HG03439 (cell line): ENCODE measurements around the gene WNK4.
"Not testable (repeated sequence)": the region's sequence is repeated elsewhere in the genome, so short reads cannot be mapped to it uniquely, and the experiment has no call there.

Source experiments
- ATAC-seq: cut with Tn5 transposase; IDR thresholded peaks from one replicate; pipeline ENCODE4 v1.9.1; 2021; ENCODE audit warnings: mild to moderate bottlenecking, moderate library complexity; ENCODE audit not compliant: unreplicated experiment

Gene WNK4

DNA sequence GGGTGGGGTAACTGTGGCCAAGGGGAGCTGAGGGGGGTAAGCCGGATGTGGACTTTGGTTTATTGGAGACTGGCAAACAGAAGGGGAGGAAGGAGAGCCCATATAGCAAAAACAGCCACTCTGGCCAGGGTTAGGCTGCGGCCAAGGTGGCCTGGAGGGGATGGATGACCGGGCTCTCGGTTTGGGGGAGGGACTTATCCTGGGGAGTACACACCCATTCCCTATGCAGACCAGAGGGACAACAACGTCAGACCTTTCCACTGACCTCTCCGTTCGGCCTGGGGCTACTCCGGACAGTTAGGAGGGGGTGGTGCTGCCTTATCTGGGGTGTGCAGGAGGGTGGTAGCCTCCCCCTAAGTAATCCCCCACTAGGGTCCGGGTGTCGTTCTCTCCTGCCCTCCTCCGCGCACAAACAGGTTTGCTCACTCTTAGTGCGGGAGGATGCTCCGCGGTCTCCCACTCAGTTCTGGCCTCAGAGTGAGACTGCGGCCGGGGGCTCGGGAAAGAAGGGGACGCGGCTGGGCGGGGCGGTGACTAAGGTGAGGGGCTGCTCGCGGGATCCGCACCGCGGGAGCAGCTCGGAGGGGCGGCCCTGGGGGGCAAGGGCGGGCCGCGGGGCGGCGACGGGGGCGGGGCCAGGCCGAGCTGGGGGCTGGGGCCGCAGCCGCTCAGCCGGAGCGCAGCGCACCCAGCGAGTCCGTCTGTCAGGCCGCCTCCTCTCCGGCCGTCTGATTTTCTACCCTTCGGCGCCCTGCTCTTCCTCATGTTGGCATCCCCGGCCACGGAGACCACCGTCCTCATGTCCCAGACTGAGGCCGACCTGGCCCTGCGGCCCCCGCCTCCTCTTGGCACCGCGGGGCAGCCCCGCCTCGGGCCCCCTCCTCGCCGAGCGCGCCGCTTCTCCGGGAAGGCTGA is at the start of gene WNK4:
TSS of gene WNK4 (plus strand) at position 675 of the 915 bp plus-strand sequence. CDS start at position 764, 89 bp downstream.
- ATAC-seq: no peak

DNA sequence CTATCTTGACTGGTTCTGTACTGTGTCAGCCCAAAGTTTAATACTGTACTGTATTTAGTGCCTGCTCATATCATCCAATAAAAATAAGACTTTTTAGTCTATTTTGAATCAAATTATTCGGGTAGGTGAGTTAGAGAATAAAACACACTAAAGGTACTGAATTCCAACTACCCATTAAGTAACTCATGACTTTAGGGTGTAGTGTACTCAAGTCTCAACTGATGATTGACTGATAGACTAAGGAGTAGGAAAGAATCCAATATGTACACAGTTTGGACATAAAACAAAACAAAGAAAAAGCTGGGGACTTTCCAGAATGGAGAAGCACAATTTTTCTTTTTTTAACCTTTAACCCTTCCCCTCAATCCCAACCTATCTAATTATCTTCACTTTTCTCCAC is 39.7 kb upstream of the WNK4 start:
- ATAC-seq: no peak

DNA sequence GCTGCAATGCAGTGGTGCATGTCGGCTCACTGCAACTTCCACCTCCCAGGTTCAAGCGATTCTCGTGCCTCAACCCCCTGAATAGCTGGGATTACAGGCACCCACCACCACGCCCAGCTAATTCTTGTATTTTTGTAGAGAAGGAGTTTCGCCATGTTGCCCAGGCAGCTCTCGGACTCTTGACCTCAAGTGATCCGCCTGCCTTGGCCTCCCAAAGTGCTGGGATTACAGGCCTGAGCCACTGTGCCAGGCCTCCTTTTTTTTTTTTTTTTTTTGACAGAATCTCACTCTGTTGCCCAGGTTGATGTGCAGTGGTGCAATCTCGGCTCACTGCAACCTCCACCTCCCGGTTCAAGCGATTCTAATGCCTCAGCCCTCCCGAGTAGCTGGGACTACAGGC is 37.5 kb upstream of the WNK4 start:
- not testable (repeated sequence) for ATAC-seq

DNA sequence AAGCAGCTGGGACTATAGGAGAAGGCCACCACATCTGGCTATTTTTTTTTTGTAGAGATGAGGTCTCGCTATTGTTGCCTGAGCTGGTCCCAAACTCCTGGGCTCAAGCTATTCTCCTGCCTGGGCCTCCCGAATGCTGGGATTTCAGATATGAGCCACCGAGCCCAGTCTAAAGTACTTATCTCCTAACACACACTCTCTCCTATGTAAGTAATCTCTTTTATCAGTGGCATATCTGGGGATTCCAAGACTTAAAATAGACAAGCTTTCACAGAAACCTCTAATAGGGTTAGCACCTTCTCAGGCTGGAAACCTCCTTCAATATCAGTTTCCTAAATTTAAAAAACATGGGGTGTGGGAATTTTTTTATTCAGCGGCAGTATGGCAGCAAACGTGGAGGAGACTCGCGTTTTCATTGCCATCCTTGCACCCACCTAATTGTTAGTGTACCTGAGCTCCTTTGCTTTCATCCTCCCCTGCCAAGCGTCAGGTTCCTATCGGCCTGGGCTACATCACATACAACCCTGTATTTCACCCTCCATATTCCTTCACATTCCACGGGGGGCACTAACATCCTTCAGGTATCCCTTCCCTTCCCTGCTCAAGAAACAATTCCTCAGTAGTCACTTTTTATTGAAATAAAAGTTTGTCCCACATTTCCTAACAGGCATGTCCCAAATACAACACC is 36.7 kb upstream of the WNK4 start:
- ATAC-seq: no peak

DNA sequence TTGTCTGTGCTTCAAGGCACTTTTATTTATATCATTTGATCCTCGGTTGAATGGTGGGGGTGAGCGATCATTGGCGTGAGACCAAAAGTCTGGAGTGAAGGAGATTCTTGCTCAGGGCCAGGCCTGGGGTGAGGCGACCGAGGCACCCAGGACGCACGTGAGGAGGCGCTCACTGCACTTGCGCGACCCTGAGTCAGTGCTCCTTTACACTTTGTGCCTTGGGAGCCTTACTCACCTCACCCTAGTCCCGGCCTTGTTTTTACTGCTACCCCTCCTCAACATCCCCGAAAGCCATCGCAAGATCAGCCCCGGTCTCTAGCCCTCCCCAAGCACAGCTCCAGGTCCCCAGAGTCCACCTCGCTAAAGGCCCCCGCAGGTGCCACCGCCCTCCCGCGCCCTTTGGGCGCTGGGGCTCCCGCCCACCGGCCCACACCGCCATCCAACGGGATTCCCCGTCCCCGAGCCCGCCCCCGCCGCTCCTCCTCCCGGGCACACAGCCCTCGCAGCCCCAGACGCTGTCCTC is 36.1 kb upstream of the WNK4 start:
- peak; percentile 56 for ATAC-seq

DNA sequence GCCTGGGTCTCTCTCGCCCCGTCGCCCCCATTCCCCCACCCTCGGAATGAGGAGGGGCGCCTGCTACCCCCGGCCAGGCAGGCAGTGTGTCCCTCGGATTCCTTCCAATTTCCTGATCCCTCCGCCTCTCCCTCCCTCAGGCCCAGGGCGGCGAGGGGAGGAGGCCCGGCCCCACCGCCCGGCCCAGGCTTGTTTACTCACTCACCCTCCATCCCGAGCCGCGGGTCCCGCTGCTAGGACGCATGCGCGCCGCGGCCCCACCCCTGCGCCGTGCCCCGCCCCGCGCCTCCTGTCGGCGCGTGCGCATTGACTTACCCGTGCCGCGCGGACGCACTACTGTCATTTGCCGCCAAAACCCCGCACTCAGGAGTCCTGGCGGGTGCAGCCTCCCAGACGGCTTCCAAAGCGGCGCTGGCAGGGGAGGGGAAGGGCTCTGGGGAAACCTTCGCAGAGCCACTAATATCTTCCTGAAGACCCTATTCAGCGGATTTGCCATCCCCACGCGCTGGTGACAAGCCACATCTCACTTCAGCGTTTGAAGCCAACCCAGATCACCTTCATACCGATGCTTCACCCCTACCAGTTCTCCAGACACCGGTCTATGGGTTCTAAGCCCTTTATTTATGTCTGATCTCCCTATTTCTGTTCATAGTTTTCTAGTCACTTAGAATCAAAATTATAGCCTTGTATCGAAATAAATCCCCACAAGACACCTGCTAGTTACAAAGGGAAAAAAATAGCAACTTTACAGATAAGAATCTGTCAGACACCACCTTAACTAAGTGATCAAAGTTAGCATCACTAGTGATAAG is 35.4 kb upstream of the WNK4 start, which contains the start of gene EZH1:
TSS of gene EZH1 (minus strand) at position 235 of the 812 bp plus-strand sequence. CDS start 16,099 bp downstream, outside the sequence.
- peak; percentile 79 for ATAC-seq

DNA sequence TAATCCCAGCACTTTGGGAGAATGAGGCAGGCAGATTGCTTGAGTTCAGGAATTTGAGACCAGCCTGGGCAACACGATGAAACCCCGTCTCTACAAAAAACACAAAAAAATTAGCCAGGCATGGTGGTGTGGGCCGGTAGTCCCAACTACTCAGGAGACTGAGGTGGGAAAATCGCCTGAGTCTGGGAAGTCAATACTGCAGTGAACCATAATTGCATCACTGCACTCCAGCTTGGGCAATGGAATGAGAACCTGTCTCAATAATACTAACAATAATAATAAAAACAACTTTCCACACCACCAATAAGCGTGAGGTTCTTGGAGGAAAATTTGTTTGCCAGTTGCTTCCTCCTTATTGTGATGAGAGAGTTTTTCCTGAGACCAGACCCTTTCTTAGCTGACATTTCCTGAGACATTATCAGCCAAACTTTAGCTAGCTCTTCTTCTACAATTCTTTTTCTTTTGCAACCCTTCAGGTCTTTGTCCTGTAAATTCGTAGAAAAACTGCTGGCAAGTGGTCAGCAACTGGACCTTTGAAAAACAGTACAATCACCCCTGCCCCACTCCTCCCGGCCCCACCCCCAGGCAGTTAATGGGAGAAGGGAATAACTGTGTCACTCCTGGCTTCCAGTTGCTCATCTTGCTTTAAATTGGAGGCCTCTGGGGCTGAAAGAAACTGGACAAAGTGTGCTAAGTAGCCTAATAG is 32.1 kb upstream of the WNK4 start:
- ATAC-seq: no peak

DNA sequence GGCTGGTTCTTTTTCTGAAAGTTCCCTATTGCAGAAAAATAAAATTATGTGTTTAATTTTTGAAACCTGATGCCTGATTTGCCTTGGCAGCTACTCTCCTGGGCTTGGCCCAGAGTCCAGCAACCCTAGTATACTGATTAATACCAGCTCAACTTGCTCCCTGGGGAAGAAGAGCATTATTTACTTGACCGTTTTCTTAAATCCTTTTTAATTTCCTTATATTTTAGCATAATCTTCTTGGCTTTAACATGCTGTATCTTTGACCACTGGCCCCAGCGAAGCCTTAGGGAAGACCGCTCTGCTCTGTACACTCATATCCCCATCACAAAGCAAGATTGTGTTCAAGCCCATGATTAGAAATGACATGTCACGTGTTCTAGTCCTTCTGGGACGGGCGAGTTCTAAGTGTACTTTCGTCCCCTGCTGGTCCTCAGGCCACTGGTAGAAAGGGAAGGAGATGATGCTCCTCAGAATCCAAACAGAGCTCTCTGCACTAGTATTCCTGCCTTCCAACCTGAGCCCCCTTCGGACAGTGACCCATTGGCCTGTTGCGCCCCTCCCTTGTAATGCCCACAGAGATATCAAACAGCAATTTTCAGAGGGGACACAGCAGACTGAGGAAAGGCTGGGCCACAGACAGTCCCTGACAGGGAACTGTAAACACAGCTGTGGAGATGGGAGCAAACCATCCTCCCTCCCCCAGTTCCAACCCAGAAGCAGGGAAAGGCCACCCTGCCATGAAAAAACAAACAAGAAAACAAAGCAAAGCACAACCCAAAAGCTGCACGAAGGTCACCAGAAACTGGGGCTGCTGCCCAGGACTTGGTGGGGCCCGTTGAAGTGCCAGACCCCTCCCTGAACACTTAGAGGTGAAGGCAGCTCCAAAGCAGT is 31.3 kb upstream of the WNK4 start:
- no peak for ATAC-seq

DNA sequence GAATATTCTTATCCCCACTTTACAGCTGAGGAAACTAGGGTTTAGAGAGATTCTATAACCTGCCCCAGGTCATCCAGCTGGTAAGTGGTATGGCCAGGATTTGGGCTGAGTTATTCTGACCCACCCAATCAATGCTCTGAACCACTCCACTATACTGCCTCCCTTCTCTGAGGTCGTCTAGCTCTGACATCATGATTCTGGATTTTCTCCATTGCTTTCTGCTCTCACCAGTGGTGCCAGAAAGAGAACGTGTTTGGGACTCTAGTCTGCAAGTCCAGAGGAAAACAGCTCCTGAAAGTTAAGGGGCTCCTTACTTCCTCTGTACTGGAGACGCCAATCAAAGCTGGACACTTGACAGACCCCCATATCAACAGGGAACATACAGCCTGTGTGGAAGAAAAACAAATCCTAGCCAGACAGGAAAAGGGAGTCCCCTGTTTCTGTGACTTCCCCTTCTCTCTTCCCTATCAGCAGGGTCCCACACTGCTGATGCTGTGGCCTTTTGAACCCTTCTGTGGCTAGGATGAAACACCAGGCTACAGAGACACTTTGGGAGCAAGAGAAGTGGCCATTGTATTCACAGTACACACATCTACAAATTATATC is 29.6 kb upstream of the WNK4 start:
- no peak for ATAC-seq

DNA sequence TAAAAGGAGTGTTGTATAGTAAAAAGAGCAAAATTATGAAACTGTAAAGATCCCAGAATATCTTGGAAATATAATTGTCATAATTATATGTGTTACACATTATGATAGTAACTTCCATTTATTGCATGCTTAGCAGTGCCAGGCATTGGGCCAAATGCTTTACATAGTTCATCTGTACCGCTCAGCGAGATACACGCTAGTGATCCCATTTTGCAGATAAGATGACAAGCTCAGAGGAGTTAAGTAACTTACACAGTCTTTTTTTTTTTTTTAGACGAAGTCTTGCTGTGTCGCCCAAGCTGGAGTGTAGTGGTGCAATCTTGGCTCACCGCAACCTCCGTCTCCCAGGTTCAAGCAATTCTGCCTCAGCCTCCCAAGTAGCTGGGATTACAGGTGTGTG is 28.8 kb upstream of the WNK4 start:
- ATAC-seq: no peak

DNA sequence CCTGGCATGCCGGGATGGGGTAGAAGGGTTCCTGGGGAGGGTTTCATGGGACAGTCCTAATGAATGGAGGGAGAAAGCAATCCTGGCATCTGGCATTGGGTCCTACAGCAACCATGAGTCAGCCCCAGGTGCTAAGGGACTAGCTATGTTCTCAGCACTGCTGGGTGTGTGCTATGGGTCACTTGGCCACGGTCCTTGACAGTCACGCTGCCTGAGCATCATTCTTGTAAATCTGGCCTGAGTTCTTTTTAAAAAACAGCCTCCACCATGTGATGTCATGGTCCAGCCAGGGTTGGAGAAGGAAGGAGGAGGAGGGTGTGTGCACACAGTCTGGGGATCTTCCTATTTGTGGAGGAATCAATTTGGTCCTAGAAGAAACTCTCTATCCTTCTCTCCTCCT is 25.6 kb upstream of the WNK4 start:
- no peak for ATAC-seq

DNA sequence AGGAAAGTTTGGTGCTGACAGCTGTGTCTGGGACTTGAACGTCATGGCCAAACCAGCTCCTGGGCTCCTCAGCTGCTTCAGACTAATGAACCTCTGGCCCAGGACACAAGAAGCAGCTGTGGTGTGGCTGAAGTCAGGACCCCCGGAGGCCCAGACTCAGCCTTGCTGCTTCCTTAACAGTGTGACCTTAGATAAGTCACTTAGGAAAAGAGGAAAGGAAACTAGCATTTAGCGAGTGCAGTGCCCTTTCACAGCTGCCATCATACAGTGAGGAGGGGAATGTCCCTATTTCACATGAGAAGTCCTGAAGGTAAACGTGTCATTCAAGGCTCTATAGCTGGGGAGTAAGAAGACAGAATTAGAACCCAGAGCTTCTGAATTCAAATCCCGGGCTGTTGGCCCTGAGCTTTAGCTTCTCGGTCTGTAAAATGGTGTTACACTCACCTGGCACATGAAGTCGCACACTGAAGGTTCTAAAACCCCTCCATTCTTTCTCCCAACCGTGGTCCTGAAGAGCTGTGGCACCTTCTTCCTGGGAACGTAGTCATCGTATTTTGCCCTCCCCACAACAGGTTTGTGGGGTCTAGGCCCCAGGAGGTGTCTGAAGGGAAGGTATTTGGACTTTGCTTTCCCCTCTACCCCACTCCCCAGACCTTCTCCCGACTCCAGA is 20.3 kb upstream of the WNK4 start:
- no peak for ATAC-seq

DNA sequence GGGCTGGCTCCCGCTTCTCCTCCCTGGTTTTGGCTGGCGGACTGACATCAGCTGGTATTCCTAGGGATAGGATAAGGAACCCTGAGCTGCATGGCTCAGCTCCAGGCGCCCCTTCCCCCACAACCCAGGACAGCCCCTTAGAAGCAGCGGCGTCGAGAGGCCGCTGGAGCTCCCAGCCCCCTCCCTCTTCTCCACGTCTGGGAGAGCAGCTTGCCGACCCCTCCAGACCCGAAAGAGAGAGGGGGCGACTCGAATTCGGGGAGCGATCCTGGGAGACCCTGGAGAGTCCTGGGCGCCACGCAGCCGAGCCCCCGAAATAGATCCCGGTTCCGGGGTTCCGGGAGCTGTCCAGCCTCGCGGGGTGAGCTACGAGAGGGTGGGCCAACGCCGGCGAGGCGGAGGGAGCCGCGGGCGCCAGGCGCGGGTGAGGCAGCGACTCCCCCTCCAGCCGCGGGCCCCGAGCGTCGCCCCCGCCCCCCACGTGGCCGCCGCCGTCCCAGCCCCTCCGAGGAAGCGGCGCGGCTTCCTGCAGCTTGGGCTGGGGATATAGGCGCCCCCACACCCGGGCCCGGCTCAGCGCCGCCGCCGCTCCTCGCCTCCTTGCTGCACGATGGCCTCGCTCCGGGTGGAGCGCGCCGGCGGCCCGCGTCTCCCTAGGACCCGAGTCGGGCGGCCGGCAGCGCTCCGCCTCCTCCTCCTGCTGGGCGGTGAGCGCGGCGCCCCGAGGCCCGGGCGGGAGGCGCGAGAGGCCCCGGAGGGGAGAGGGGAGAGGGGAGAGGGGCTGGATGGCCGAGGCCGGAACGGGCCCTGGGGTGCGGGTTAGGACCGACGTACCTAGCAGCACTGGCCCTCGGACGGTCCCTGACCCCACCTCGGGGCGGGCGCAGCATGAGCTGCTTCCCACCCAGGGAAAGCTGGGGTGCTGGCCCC is 19.5 kb upstream of the WNK4 start, which contains the start of gene RAMP2:
TSS of gene RAMP2 (plus strand) at position 576 of the 930 bp plus-strand sequence. CDS start at position 611, 35 bp downstream.
- ATAC-seq: no peak

DNA sequence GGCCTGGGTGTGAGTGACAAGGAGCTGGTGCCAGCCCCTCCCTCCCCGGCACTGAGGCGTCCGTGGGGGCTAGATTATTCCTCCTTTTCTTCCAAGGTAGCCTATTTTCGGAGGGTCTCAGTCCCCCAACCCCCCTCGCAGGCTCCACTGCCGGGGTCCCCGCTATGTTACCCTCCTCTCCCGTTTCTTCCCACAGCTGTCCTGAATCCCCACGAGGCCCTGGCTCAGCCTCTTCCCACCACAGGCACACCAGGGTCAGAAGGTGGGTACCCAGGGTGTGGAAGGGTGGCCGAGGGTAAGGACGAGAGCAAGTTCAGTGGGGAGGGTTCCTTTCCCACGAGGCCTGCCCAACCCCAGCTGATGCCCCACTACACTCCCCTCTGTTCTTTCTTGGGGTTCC is 18.8 kb upstream of the WNK4 start:
- ATAC-seq: no peak

DNA sequence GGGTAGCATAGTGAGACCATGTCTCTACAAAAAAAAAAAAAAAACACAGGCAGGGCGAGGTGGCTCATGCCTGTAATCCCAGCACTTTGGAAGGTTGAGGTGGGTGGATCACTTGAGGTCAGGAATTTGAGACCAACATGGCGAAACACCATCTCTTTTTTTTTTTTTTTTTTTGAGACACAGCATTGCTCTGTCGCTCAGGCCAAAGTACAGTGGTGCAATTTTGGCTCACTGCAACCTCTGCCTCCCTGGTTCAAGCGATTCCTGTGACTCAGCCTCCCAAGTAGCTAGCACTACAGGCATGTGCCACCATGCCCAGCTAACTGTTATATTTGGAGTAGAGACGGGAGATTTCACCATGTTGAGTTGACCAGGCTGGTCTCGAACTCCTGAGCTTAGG is 14.3 kb upstream of the WNK4 start:
- no peak for ATAC-seq

DNA sequence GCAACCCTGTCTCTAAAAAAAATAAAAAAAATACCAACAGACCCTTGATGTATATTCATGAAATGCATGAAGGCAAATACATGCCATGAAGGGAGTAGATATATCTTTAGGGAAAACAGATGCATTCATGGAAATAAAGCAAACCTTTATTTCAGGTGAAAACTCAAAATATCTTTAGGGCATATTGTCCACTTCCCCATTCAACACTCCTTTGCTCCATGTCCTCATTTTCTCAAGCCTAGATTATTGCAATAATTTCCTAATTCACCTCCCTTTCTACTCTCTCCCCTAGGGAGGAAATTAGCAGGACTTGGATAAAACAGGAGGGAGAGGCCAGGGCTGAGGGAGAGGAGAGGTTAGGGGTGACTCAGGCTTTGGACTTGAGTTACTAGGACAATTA is 12.9 kb upstream of the WNK4 start:
- ATAC-seq: no peak

DNA sequence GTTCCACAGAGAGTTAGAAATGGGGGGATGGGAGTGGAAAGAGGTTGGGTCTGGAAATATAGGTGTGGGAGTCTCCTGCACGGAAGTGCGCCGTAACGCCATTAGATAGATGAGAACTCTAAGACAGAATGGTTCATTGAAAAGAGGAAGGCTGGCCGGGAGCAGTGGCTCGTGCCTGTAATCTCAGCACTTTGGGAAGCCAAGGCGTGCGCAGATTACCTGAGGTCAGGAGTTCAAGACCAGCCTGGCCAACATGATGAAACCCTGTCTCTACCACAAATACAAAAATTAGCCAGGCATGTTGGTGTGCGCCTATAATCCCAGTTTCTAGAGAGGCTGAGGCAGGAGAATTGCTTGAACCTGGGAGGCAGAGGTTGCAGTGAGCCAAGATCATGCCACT is 12.4 kb upstream of the WNK4 start:
- not testable (repeated sequence) for ATAC-seq
